Spleen (tissue), 7 donors: Measurements from ENCODE around the gene VGLL4.

Experiments used
- CTCF ChIP-seq, 11 experiments: fragments of 200-600 bp in 7 of 11; fragments of 450-650 bp in 4 of 11; sonication (generic) in 4 of 11; IDR thresholded peaks in 8 of 11; conservative IDR thresholded peaks in 3 of 11; 1 replicate in 7 of 11; 2 replicates in 4 of 11; pipeline versions ENCODE4 v1.4.0 to v1.8.0; 2016 to 2021; ENCODE audit warnings: antibody characterized with exemption in 11 of 11, inconsistent platforms in 4 of 11, mild to moderate bottlenecking in 1 of 11
- POLR2A ChIP-seq, 3 donors: fragments of 450-650 bp; IDR thresholded peaks; one replicate each; pipeline ENCODE4 v1.5.1; 2017; ENCODE audit warnings: antibody characterized with exemption in 3 of 3, mild to moderate bottlenecking in 1 of 3
- POLR2AphosphoS5 ChIP-seq, 3 donors: sonication (generic); formaldehyde crosslinking; IDR thresholded peaks; one replicate each; pipeline ENCODE4 v1.5.1; 2017; ENCODE audit warnings: antibody characterized with exemption in 3 of 3
- donor health status: DM: no; HTN: no; CAD: no; lungs with moderate emphysema.
- donor health status: DM: no; HTN: no; CAD: no.
- donor health status: DM: no; HTN: no; CAD: no.

DNA sequence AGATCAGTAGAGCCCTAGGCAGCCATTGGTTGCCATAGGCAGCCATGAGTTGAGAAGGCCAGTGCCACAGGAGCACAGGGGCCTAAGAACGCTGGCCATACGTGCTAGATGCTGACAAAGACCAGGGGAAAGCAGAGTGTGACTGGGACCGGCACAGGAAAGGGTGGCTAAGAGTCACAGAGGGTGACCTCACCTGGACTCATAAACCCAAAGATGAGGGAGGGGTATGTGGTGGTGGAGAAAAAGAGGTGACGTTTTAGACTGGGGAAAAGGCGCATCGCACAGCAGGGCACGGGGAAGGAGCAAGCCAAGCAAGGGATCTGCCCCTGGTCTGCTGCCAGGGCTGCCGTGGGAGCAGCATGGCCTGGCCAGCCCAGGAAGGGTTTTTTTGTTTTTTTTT, 122.5 kb downstream of the VGLL4 start:
- TF ChIP-seq CTCF (IDR thresholded peaks at IDR 0.05 in 8 of 11, conservative IDR thresholded peaks at IDR 0.05 in 3 of 11) (no peak), POLR2AphosphoS5 (IDR thresholded peaks at IDR 0.05) (no peak), POLR2A (IDR thresholded peaks at IDR 0.05) (no peak)
